HG02678 (cell line): ENCODE data around the gene PUDP.
"Not testable (repeated sequence)": the region's sequence is repeated elsewhere in the genome, so short reads cannot be mapped to it uniquely, and the experiment has no call there.

Source experiments
- ATAC-seq: cut with Tn5 transposase; IDR thresholded peaks from one replicate; pipeline ENCODE4 v1.9.1; 2021; ENCODE audit warnings: mild to moderate bottlenecking, moderate library complexity; ENCODE audit not compliant: unreplicated experiment

Gene PUDP

GRCh38 chrX:7045238-7045955, 102.6 kb downstream of the PUDP start:
- no peak for ATAC-seq

DNA sequence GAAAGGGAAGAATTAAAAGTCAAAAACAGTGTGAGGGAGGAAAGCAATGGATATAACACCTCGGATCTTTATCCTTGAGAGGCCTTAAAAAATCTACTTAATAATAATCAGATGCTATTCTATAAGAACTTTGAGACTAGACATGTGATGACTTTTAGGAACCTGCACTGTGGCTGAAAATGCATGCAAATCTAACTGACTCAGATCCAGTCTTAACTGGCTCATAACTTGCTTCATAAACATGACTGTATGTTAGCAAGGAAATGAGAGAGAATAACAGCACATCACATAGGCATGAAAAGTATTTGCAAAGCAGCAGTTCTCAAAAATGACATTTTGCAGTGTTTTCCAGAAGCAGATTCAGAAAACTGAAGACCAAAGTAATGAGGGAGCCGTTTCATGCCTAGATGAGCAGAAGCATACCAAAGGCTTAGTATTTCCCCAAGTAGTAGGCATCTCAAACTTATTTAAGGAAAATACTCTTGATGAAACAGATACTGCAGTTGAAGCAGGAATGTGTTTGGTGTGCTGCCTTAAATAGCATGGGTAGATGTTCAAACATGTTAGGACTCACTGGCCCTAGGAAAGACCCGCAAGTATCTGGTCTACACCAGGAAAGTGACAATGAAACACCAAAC, 104.0 kb downstream of the PUDP start:
- not testable (repeated sequence) for ATAC-seq

GRCh38 chrX:7028246-7028645, 119.7 kb downstream of the PUDP start:
- ATAC-seq = no peak

DNA sequence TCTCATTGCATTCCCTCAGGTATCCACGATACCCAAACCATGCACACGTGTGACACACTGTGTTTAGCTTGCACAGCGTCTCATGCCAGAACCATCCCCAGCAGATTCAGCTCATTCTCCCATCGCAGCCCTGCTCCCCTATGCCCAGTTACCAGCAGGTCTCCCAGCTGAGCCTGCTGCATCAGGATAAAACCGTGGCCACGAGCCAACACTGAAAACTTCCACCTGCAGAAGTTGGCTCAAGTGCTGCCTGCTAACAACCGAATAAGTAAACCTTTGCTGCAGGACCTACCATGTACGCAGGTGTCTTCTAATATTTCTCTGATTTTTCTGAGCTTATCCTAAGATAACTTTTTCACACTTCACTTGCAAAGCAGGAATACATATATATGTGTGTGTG, 120.9 kb downstream of the PUDP start:
- ATAC-seq = no peak

- ATAC-seq = not testable (repeated sequence)
Measured at GRCh38 chrX:7026365-7026764, 121.6 kb downstream of the PUDP start.

GRCh38 chrX:7025471-7025870, 122.5 kb downstream of the PUDP start:
- no peak for ATAC-seq

GRCh38 chrX:7024850-7025249, 123.1 kb downstream of the PUDP start:
- no peak for ATAC-seq

GRCh38 chrX:7022996-7023395, 125.0 kb downstream of the PUDP start:
- ATAC-seq = not testable (repeated sequence)

GRCh38 chrX:7021991-7022390, 126.0 kb downstream of the PUDP start:
- ATAC-seq = no peak

GRCh38 chrX:7019555-7019954, 128.4 kb downstream of the PUDP start:
- no peak for ATAC-seq

DNA sequence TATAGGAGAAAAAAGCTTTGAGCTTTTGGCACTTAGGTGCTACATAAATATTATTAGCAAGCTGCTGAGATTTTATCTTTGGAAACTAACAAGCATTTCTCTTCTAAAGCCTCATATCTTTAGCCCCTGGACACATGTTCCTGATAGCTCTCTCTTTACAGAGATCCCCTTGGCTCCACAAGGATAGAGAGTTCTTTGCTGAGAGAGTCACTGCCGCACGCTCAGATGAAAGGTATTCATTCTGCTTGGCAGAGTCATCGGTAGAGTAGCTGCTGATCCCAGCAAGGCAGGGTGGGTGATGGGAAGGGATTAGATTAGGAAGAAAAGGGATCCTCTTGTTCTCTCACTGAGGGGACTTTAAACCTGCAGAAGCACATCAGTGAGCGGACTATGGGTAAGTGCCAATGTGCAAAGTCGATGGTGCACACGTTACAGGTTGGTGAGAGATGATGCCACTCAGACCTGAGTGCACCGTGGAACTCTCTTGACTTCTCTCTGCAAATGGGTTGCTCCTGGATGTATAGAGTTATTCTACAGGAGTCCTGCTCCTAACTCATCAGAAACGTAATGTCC, 135.6 kb downstream of the PUDP start:
- not testable (repeated sequence) for ATAC-seq

DNA sequence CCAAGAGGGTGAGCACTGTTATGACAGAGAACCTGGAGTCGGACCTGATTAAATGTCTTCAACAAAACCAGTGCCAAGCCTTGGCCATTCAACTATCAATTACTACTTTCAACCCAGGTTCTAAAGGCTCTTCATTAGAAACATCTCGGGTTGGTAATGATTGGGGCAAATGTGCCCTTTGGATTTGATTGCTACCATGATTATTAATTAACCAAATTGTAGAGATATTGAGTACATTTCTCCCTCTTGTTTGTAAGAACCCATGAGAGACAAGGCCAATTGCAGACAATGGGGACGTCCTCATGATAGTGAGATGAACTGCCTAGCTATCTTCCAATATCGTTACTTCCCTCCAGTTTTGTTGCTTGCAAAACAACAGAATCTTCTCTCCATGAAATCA, 137.1 kb downstream of the PUDP start:
- ATAC-seq = not testable (repeated sequence)

DNA sequence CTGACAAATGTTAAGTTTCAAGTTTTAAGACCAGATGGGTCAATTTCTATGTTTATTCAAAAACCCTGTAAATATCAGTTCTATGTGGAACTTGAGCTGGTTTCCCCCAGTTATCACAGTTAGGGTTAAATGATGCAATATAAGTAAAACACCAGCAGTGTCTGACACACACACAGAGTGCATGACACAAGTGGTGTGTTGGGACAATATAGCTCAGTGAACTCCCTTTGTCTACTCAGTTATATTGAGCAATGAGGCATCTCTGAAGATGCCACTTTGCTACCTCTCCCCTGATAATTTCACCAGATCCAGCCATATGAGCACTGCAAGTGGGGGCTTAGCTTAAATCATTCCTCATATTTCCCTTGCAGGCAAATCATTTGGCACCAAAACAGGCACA, 140.6 kb downstream of the PUDP start:
- not testable (repeated sequence) for ATAC-seq
